ENCODE data around the gene MRPL12.

GRCh38 chr17:81712468-81713003 is 9.4 kb downstream of the MRPL12 start:
- TF ChIP-seq EZH2 (IDR thresholded peaks at IDR 0.05), result no peak
- TF ChIP-seq EZH2phosphoT487 (IDR thresholded peaks at IDR 0.05), result no peak
- peak; percentile 23 for TF ChIP-seq CTCF (IDR thresholded peaks at IDR 0.05)

Measured in neural progenitor cell (in vitro differentiated cells).